COR-L47 (cell line): ENCODE data around the gene TKTL1.
A peak's percentile ranks its signal among the peaks of the same experiment; 100 is the strongest.

Experiments
- DNase-seq: peaks from one replicate; lab custom pipeline; 2025; lab: John Stamatoyannopoulos, UW

Gene TKTL1

GRCh38 chrX:154362085-154362742 is 66.6 kb downstream of the TKTL1 start:
- no peak for DNase-seq

- DNase-seq: no peak
Observed at GRCh38 chrX:154363706-154364439, 68.3 kb downstream of the TKTL1 start.

- DNase-seq: no peak
Observed at GRCh38 chrX:154365052-154365600, 69.5 kb downstream of the TKTL1 start.

- no peak for DNase-seq
Observed at GRCh38 chrX:154365997-154366665, 70.5 kb downstream of the TKTL1 start.

GRCh38 chrX:154366666-154367055 is 71.1 kb downstream of the TKTL1 start:
- DNase-seq: no peak

- DNase-seq: no peak
Observed at GRCh38 chrX:154367474-154368308, 72.1 kb downstream of the TKTL1 start.

- DNase-seq: peak; percentile 34
Observed at GRCh38 chrX:154368630-154369448, 73.2 kb downstream of the TKTL1 start.

- peak; percentile 62 for DNase-seq
Observed at GRCh38 chrX:154369449-154370299, 74.1 kb downstream of the TKTL1 start.

GRCh38 chrX:154370300-154371016 is 74.9 kb downstream of the TKTL1 start:
- DNase-seq: no peak

- peak; percentile 71 for DNase-seq
Observed at GRCh38 chrX:154371017-154371788, 75.6 kb downstream of the TKTL1 start.

- DNase-seq: no peak
Observed at GRCh38 chrX:154371789-154372300, 76.2 kb downstream of the TKTL1 start.

GRCh38 chrX:154372612-154373022 is 77.0 kb downstream of the TKTL1 start:
- no peak for DNase-seq

- peak; percentile 42 for DNase-seq
Observed at GRCh38 chrX:154373340-154374306, 78.0 kb downstream of the TKTL1 start.

GRCh38 chrX:154374313-154375155 is 78.9 kb downstream of the TKTL1 start, which contains the start of gene FLNA:
Gene FLNA (minus strand): TSS chrX:154374634. CDS start chrX:154371245, 3,389 bp downstream.
- no peak for DNase-seq

- no peak for DNase-seq
Observed at GRCh38 chrX:154375156-154375504, 79.5 kb downstream of the TKTL1 start.

GRCh38 chrX:154376774-154377173 is 81.2 kb downstream of the TKTL1 start:
- no peak for DNase-seq
